Panc1 (cell line): Measurements from ENCODE around the gene SLC1A2.

ENCODE experiments used
- SIN3A ChIP-seq: IDR thresholded peaks from 2 replicates; pipeline ENCODE4 v1.6.1; 2012; ENCODE audit warnings: low read depth, mild to moderate bottlenecking, low read length, moderate library complexity, borderline replicate concordance; ENCODE audit not compliant: insufficient read depth
- TCF7L2 ChIP-seq: IDR thresholded peaks from 2 replicates; pipeline ENCODE4 v1.6.1; 2011; ENCODE audit warnings: mild to moderate bottlenecking, low read depth, low read length, inconsistent platforms
- TF ChIP-seq, protein P1 (sequence below): fragments of 450-650 bp; IDR thresholded peaks from 2 replicates; pipeline ENCODE4 v1.5.1; 2017; ENCODE audit warnings: mild to moderate bottlenecking
- TF ChIP-seq, protein P2 (sequence below), 2 experiments: IDR thresholded peaks; 2 replicates each; pipeline ENCODE4 v1.6.1; 2011 to 2012; ENCODE audit warnings: low read depth in 2 of 2, control low read depth in 1 of 2, low read length in 1 of 2, mild to moderate bottlenecking in 1 of 2, moderate library complexity in 1 of 2; ENCODE audit not compliant: insufficient read depth in 1 of 2

DNA sequence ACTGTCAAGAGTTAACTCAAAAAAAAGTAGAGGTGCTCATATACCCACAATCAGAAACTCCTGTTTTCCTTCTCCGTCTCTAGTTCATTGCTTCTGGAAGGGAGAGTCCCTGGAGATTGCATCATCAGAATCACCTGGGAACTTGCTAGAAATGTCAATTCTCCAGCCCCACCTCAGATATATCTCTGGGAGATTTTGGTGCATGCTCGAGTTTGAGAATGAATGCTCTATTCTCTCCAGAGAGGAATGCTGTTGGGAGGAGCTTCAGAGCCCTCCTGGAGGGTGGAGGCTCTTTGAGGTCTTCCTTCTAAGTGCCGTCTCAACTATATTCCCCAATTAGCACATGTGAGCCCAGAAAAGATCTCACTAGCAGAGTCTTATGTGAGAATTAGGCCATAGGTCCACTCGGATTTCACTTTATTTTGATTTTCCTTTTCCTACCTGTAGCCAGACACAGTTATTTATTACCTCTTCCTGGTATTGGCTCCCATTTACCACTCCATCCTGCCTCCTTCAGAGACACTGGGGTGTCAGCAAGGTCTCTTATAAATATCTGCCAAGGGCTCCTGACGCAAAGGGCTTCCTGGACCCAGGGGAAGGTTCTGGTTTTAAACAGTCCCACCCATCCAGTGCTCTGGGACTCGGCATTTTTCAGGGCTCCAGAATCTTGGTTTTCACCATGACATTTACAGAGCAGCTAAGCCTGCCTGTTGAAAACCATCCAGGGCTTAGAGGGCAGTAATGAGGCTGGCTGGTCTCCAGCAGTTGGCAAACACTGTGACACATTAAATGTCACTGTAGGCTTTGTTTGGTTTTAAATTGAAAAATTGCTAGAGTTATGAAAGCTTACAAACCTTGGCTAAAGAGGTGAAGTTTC, 144.2 kb downstream of the SLC1A2 start:
- TF ChIP-seq, protein P1, sequence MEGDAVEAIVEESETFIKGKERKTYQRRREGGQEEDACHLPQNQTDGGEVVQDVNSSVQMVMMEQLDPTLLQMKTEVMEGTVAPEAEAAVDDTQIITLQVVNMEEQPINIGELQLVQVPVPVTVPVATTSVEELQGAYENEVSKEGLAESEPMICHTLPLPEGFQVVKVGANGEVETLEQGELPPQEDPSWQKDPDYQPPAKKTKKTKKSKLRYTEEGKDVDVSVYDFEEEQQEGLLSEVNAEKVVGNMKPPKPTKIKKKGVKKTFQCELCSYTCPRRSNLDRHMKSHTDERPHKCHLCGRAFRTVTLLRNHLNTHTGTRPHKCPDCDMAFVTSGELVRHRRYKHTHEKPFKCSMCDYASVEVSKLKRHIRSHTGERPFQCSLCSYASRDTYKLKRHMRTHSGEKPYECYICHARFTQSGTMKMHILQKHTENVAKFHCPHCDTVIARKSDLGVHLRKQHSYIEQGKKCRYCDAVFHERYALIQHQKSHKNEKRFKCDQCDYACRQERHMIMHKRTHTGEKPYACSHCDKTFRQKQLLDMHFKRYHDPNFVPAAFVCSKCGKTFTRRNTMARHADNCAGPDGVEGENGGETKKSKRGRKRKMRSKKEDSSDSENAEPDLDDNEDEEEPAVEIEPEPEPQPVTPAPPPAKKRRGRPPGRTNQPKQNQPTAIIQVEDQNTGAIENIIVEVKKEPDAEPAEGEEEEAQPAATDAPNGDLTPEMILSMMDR: no peak; the same call in 1 of the 2 replicates
- no peak for TF ChIP-seq SIN3A
- TF ChIP-seq, protein P2, sequence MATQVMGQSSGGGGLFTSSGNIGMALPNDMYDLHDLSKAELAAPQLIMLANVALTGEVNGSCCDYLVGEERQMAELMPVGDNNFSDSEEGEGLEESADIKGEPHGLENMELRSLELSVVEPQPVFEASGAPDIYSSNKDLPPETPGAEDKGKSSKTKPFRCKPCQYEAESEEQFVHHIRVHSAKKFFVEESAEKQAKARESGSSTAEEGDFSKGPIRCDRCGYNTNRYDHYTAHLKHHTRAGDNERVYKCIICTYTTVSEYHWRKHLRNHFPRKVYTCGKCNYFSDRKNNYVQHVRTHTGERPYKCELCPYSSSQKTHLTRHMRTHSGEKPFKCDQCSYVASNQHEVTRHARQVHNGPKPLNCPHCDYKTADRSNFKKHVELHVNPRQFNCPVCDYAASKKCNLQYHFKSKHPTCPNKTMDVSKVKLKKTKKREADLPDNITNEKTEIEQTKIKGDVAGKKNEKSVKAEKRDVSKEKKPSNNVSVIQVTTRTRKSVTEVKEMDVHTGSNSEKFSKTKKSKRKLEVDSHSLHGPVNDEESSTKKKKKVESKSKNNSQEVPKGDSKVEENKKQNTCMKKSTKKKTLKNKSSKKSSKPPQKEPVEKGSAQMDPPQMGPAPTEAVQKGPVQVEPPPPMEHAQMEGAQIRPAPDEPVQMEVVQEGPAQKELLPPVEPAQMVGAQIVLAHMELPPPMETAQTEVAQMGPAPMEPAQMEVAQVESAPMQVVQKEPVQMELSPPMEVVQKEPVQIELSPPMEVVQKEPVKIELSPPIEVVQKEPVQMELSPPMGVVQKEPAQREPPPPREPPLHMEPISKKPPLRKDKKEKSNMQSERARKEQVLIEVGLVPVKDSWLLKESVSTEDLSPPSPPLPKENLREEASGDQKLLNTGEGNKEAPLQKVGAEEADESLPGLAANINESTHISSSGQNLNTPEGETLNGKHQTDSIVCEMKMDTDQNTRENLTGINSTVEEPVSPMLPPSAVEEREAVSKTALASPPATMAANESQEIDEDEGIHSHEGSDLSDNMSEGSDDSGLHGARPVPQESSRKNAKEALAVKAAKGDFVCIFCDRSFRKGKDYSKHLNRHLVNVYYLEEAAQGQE (IDR thresholded peaks at IDR 0.05; ENCODE audit: insufficient read depth in 1 of 2, low read depth in 2 of 2, low read length in 1 of 2): no peak
- no peak for TF ChIP-seq TCF7L2
